H1 (cell line): Measurements from ENCODE around the gene TEAD3. TPM values are rescaled to one million over a fixed set of nuclear protein-coding genes. Genes with fewer than 3 reads are reported as not detected.

ENCODE experiments used
- CTCF ChIA-PET: fragments of 300-600 bp; sonication (Branson Sonifier 250); formaldehyde crosslinking; loops from one replicate; lab custom pipeline; 2021; ENCODE audit not compliant: partially characterized antibody; lab: Charles Lee
- POLR2A ChIA-PET: fragments of 300-600 bp; sonication (Branson Sonifier 250); formaldehyde crosslinking; loops from one replicate; lab custom pipeline; 2021; ENCODE audit warnings: inconsistent platforms; ENCODE audit not compliant: partially characterized antibody; lab: Charles Lee
- DNase-seq, 2 experiments: peaks; one replicate each; pipeline versions ENCODE4 v3.0.0 to v3.0.0-alpha.2; 2010 to 2022; ENCODE audit warnings: low spot score in 2 of 2, low read depth in 1 of 2, mixed read lengths in 1 of 2
- FAIRE-seq: peaks from 2 replicates; lab custom pipeline; 2011; peaks lifted over from hg19 to GRCh38; lab: Jason Lieb, UNC
- H2AFZ ChIP-seq: 2 replicates; pipeline ENCODE4 v1.8.1; 2012; ENCODE audit warnings: low read length, inconsistent platforms
- H2AK5ac ChIP-seq: 2 replicates; pipeline ENCODE4 v1.6.1; 2013; ENCODE audit warnings: low read depth, low read length
- H2BK120ac ChIP-seq: replicated peaks from 2 replicates; pipeline ENCODE3; 2013; ENCODE audit warnings: low read depth, low read length, inconsistent platforms
- H2BK12ac ChIP-seq: 2 replicates; pipeline ENCODE4 v1.6.1; 2013; ENCODE audit warnings: low read depth, low read length
- H2BK15ac ChIP-seq: 2 replicates; pipeline ENCODE4 v1.6.1; 2013; ENCODE audit warnings: low read length
- H2BK20ac ChIP-seq: 2 replicates; pipeline ENCODE4 v1.6.1; 2013; ENCODE audit warnings: low read length
- H2BK5ac ChIP-seq: 2 replicates; pipeline ENCODE4 v1.6.1; 2013; ENCODE audit warnings: low read depth, low read length
- H3K14ac ChIP-seq: 2 replicates; pipeline ENCODE4 v1.6.1; 2013; ENCODE audit warnings: inconsistent platforms; ENCODE audit not compliant: insufficient read length
- H3K18ac ChIP-seq: 2 replicates; pipeline ENCODE4 v1.6.1; 2013; ENCODE audit warnings: low read length; ENCODE audit errors: extremely low read depth
- H3K23ac ChIP-seq: 2 replicates; pipeline ENCODE4 v1.6.1; 2013; ENCODE audit warnings: inconsistent platforms; ENCODE audit not compliant: insufficient read length
- H3K23me2 ChIP-seq: 2 replicates; pipeline ENCODE4 v1.6.1; 2013; ENCODE audit warnings: low read depth, low read length
- H3K27ac ChIP-seq: 2 replicates; pipeline ENCODE4 v1.6.1; 2011; ENCODE audit warnings: low read depth, low read length, inconsistent platforms
- H3K27me3 ChIP-seq, 4 experiments: replicated peaks in 1 of 4; 1 replicate in 1 of 4; 2 replicates in 3 of 4; pipeline versions ENCODE4 v1.6.1 to v1.8.1; 2011 to 2013; ENCODE audit warnings: low read length in 3 of 4, mild to moderate bottlenecking in 3 of 4, inconsistent platforms in 2 of 4, mixed read lengths in 2 of 4, moderate library complexity in 1 of 4; ENCODE audit not compliant: control insufficient read depth in 3 of 4, insufficient read depth in 3 of 4; ENCODE audit errors: extremely low read depth in 1 of 4
- H3K36me3 ChIP-seq, 4 experiments: 2 replicates each; pipeline versions ENCODE4 v1.6.1 to v1.8.1; 2011 to 2013; ENCODE audit warnings: mild to moderate bottlenecking in 4 of 4, low read length in 3 of 4, moderate library complexity in 2 of 4, control low read depth in 1 of 4, inconsistent platforms in 1 of 4; ENCODE audit not compliant: insufficient read depth in 4 of 4, control insufficient read depth in 2 of 4
- H3K4ac ChIP-seq: replicated peaks from 2 replicates; pipeline ENCODE3; 2013; ENCODE audit warnings: low read length, low read depth, mixed read lengths, inconsistent platforms; ENCODE audit not compliant: insufficient read length
- H3K4me1 ChIP-seq, 4 experiments: replicated peaks in 1 of 4; 1 replicate in 1 of 4; 2 replicates in 3 of 4; pipeline versions ENCODE4 v1.6.1 to v1.8.1; 2011 to 2013; ENCODE audit warnings: low read length in 3 of 4, inconsistent platforms in 2 of 4, mixed read lengths in 1 of 4; ENCODE audit not compliant: insufficient read depth in 4 of 4, control insufficient read depth in 3 of 4
- H3K4me2 ChIP-seq, 2 experiments: 2 replicates each; pipeline versions ENCODE4 v1.6.1 to v1.8.1; 2011 to 2013; ENCODE audit warnings: low read depth in 2 of 2, low read length in 2 of 2, control low read depth in 1 of 2, inconsistent platforms in 1 of 2, mild to moderate bottlenecking in 1 of 2; ENCODE audit not compliant: insufficient read depth in 1 of 2
- H3K4me3 ChIP-seq, 4 experiments: fragments of 200-600, 300-600 bp in 1 of 4; sonication (generic), shearing (Covaris generic), sonication (Bioruptor Twin) in 1 of 4; 2 replicates each; pipeline versions ENCODE4 v1.5.1 to v1.8.1; 2011 to 2016; ENCODE audit warnings: low read length in 4 of 4, low read depth in 3 of 4, control low read depth in 2 of 4, inconsistent platforms in 2 of 4, mild to moderate bottlenecking in 2 of 4, mixed read lengths in 1 of 4, moderate library complexity in 1 of 4; ENCODE audit not compliant: insufficient read depth in 2 of 4; ENCODE audit errors: extremely low read depth in 1 of 4
- H3K56ac ChIP-seq: replicated peaks from 2 replicates; pipeline ENCODE3; 2013; ENCODE audit warnings: low read depth, mild to moderate bottlenecking, mixed read lengths, low read length, inconsistent platforms; ENCODE audit not compliant: insufficient read length
- H3K79me1 ChIP-seq: 2 replicates; pipeline ENCODE4 v1.6.1; 2013; ENCODE audit warnings: low read depth, low read length, control low read depth
- H3K79me2 ChIP-seq, 2 experiments: 2 replicates each; pipeline versions ENCODE4 v1.6.1 to v1.8.1; 2012 to 2013; ENCODE audit warnings: low read length in 2 of 2, mild to moderate bottlenecking in 2 of 2, inconsistent platforms in 1 of 2; ENCODE audit not compliant: insufficient read depth in 2 of 2, control insufficient read depth in 1 of 2
- H3K9ac ChIP-seq, 4 experiments: replicated peaks in 1 of 4; 1 replicate in 1 of 4; 2 replicates in 3 of 4; pipeline versions ENCODE4 v1.6.1 to v1.8.1; 2011 to 2013; ENCODE audit warnings: low read depth in 3 of 4, low read length in 3 of 4, control low read depth in 2 of 4, mild to moderate bottlenecking in 2 of 4, moderate library complexity in 2 of 4, inconsistent platforms in 1 of 4; ENCODE audit errors: extremely low read depth in 1 of 4
- H3K9me3 ChIP-seq, 2 experiments: 2 replicates each; pipeline versions ENCODE4 v1.6.1 to v1.8.1; 2012 to 2013; ENCODE audit warnings: mild to moderate bottlenecking in 2 of 2, moderate library complexity in 2 of 2, control low read depth in 1 of 2, inconsistent platforms in 1 of 2, low read depth in 1 of 2, low read length in 1 of 2, mixed read lengths in 1 of 2; ENCODE audit not compliant: insufficient read depth in 2 of 2
- H4K20me1 ChIP-seq, 2 experiments: replicated peaks in 1 of 2; 2 replicates each; pipeline versions ENCODE3 to v1.8.1; 2011 to 2013; ENCODE audit warnings: inconsistent platforms in 2 of 2, low read length in 2 of 2, mild to moderate bottlenecking in 1 of 2; ENCODE audit not compliant: insufficient read depth in 2 of 2, control insufficient read depth in 1 of 2
- H4K5ac ChIP-seq: 2 replicates; pipeline ENCODE4 v1.6.1; 2013; ENCODE audit warnings: low read length, low read depth, mixed read lengths, inconsistent platforms; ENCODE audit not compliant: insufficient read length
- H4K8ac ChIP-seq: 2 replicates; pipeline ENCODE4 v1.8.0; 2013; ENCODE audit warnings: mild to moderate bottlenecking, moderate library complexity, low read length, inconsistent platforms; ENCODE audit not compliant: insufficient read depth; ENCODE audit errors: extremely low read depth
- H4K91ac ChIP-seq: replicated peaks from 2 replicates; pipeline ENCODE3; 2013; ENCODE audit warnings: low read length, mixed read lengths, inconsistent platforms; ENCODE audit not compliant: insufficient read length
- ASH2L ChIP-seq: fragments of 200-600, 300-600 bp; sonication (generic); IDR thresholded peaks from one replicate; pipeline ENCODE4 v1.7.1; 2017; ENCODE audit warnings: low read length
- CHD2 ChIP-seq: IDR thresholded peaks from 2 replicates; pipeline ENCODE4 v1.6.1; 2012; ENCODE audit warnings: low read length, improper control_type of control experiment
- EGR1 ChIP-seq: IDR thresholded peaks from 2 replicates; pipeline ENCODE4 v1.6.1; 2011; ENCODE audit warnings: low read depth, low read length, borderline replicate concordance
- GABPA ChIP-seq: IDR thresholded peaks from 2 replicates; pipeline ENCODE4 v1.6.1; 2011; ENCODE audit warnings: mild to moderate bottlenecking, low read length, moderate library complexity, borderline replicate concordance; ENCODE audit not compliant: insufficient read depth
- KDM4A ChIP-seq: IDR thresholded peaks from one replicate; pipeline ENCODE4 v1.7.1; 2012; ENCODE audit warnings: low read depth, mild to moderate bottlenecking, moderate library complexity, low read length, inconsistent platforms; ENCODE audit not compliant: severe bottlenecking
- SIN3A ChIP-seq, 2 experiments: IDR thresholded peaks in 1 of 2; conservative IDR thresholded peaks in 1 of 2; 2 replicates each; pipeline ENCODE4 v1.6.1; 2011 to 2012; ENCODE audit warnings: low read length in 2 of 2, improper control_type of control experiment in 1 of 2, low read depth in 1 of 2, mild to moderate bottlenecking in 1 of 2
- SP4 ChIP-seq: IDR thresholded peaks from 2 replicates; pipeline ENCODE4 v1.6.1; 2012; ENCODE audit warnings: low read length, inconsistent platforms
- TBP ChIP-seq: IDR thresholded peaks from 2 replicates; pipeline ENCODE4 v1.6.1; 2011; ENCODE audit warnings: low read depth, low read length, improper control_type of control experiment
- TCF12 ChIP-seq: IDR thresholded peaks from 2 replicates; pipeline ENCODE4 v1.6.1; 2011; ENCODE audit warnings: low read depth, mild to moderate bottlenecking, low read length
- ZNF274 ChIP-seq: IDR thresholded peaks from 2 replicates; pipeline ENCODE4 v1.7.0; 2012; ENCODE audit warnings: low read length, borderline replicate concordance; ENCODE audit errors: extremely low read depth
- WGBS, 2 experiments: shearing (Covaris generic) in 1 of 2; methylation state at CpG; one replicate each; pipeline versions ENCODE4 v1.1.6 to v1.1.7; 2013 to 2015; ENCODE audit warnings: low lambda C conversion rate in 2 of 2, mixed read lengths in 2 of 2, inconsistent platforms in 1 of 2, low coverage in 1 of 2, missing lambda C conversion rate in 1 of 2; ENCODE audit not compliant: insufficient replicate concordance in 2 of 2, insufficient coverage in 1 of 2, insufficient read length in 1 of 2; ENCODE audit errors: extremely low coverage in 1 of 2, missing lambda C conversion rate in 1 of 2; 5-methylcytosine and 5-hydroxymethylcytosine counted together
- polyA plus RNA-seq, 7 experiments: library from polyadenylated mRNA; depleted of rRNA in 3 of 7; stranded (reverse) in 5 of 7; unstranded in 2 of 7; fragments of >200 nt in 5 of 7; fragments of 200-250 nt in 2 of 7; gene quantifications; 1 replicate in 5 of 7; 2 replicates in 1 of 7; 4 replicates in 1 of 7; pipeline versions ENCODE4 v1.2.1 to v1.2.3, GENCODE V29; 2011 to 2013; ENCODE audit warnings: missing spikeins in 2 of 7, mixed read lengths in 2 of 7
- total RNA-seq: library from RNA; stranded (reverse); fragmentation: NEBNext Ultra II Directional; extraction: Animal tissue kit (Norgen Biotek cat#: 25700); gene quantifications from 2 replicates; pipeline ENCODE4 v1.2.1, GENCODE V29; 2021
- TF ChIP-seq, protein P1 (sequence below): IDR thresholded peaks from 2 replicates; pipeline ENCODE4 v1.6.1; 2012; ENCODE audit warnings: low read length, inconsistent platforms

Gene TEAD3
- total and polyA plus RNA-seq, 2 of the 8 experiments (the other 6 are each of a cell fraction or from before 2014, with no cell fraction given), result 20.1 to 28.7 TPM

DNA sequence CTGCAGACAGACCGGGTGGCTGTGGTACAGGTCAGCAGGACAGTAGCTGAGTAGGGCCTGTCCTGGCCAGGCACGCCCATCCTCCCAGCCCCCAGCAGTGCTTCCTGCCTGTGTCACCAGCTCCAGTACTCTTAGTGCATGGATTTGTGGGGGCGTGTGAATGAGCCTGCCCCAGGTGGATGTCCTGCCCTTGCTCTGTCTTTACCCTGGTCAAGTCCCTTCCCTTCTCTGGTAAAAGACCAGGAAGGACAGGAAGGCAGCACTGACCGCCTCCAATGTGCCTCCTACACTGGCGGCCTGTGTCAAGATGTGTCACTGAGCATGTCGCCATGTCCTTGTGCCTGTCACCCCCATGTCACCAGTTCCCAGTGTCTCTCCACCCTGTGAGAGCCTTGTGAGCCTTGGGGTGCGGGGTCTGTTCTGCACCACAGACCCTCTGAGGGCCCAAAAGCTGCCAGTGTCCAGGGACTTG, 11.9 kb downstream of the TEAD3 start:
- Histone ChIP-seq H3K27me3 (no peaks in the 10 kb centered on the region; a peak in 1 of 7 replicates), H2BK15ac (peak overlapping the region; percentile 89; the same call in 1 of the 2 replicates), H3K23me2 (peaks cover 5% of the 10 kb centered on the region; the same call in 1 of the 2 replicates), H4K20me1 (peaks cover 0 to 7% of the 10 kb centered on the region in 2 experiments), H3K79me1 (peaks cover 6% of the 10 kb centered on the region), H3K36me3 (peaks cover 0 to 8% (median 1%) of the 10 kb centered on the region in 4 experiments; a peak in 2 of 8 replicates), H3K79me2 (peaks cover 0 to 17% of the 10 kb centered on the region in 2 experiments; a peak in 2 of 4 replicates), H4K8ac (peak overlapping the region; percentile 96), H2AFZ (no peak overlapping the region), H3K56ac (peak overlapping the region; percentile 52), H2BK5ac (peak overlapping the region; percentile 99), H3K4ac (peak overlapping the region; percentile 71), H2BK12ac (peak overlapping the region; percentile 100), H3K4me1 (peaks cover 21 to 45% (median 36%) of the 10 kb centered on the region in 4 experiments), H2AK5ac (peak overlapping the region; percentile 99), H2BK20ac (peak overlapping the region; percentile 67), H3K9ac (peak overlapping the region in 3 of 4 experiments; percentile 41 to 79 (median 76); a peak in 5 of 7 replicates), H3K14ac (no peak overlapping the region), H2BK120ac (peak overlapping the region; percentile 93), H4K91ac (peak overlapping the region; percentile 99), H3K23ac (no peak overlapping the region), H4K5ac (peak overlapping the region; percentile 70), H3K4me3 (peak overlapping the region in 3 of 4 experiments; percentile 38 to 60 (median 52); a peak in 4 of 8 replicates), H3K9me3 (no peaks in the 10 kb centered on the region), H3K27ac (peak overlapping the region; percentile 97), H3K4me2 (peak overlapping the region; percentile 71 to 78), H3K18ac (peak overlapping the region; percentile 93)
- FAIRE-seq, result no peak
- DNase-seq, result peak in 1 of 2 experiments; percentile 55
- ChIA-PET CTCF (interaction anchor here (0.7 to 3.6 kb wide), 5 partner anchors 12 to 69 kb away, joined by 3 to 13 read pairs (median 4); partner anchors contain the start of gene RPL10A), POLR2A (interaction anchor here (0.7 to 37.6 kb wide), 6 partner anchors 7 to 159 kb away, joined by 3 to 1319 read pairs (median 4); partner anchors contain the start of genes PPARD, RPL10A and TEAD3)
- TF ChIP-seq SIN3A (conservative IDR thresholded peaks at IDR 0.05 in 1 of 2, IDR thresholded peaks at IDR 0.05 in 1 of 2; ENCODE audit: low read depth in 1 of 2, low read length in 2 of 2) (0 out of 4 replicates have a peak, but pooled peaks of 1 of the 2 experiments have one; percentile 10), CHD2 (no peak), KDM4A (no peak), GABPA (no peak), ZNF274 (no peak), TCF12 (no peak), TBP (no peak), EGR1 (peak; percentile 68; the same call in 1 of the 2 replicates), ASH2L (peak; percentile 44), SP4 (no peak)
- TF ChIP-seq, protein P1, sequence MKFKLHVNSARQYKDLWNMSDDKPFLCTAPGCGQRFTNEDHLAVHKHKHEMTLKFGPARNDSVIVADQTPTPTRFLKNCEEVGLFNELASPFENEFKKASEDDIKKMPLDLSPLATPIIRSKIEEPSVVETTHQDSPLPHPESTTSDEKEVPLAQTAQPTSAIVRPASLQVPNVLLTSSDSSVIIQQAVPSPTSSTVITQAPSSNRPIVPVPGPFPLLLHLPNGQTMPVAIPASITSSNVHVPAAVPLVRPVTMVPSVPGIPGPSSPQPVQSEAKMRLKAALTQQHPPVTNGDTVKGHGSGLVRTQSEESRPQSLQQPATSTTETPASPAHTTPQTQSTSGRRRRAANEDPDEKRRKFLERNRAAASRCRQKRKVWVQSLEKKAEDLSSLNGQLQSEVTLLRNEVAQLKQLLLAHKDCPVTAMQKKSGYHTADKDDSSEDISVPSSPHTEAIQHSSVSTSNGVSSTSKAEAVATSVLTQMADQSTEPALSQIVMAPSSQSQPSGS, result no peak
- WGBS, 2 experiments, result 70% methylated on average over 7 of the region's 7 CpGs; no CpG with 5 or more reads in 1 of the 2 experiments
